PC-9 (cell line): ENCODE measurements around the gene SRSF3.

Experiments
- EZH2 ChIP-seq: fragments of 200-600 bp; sonication (generic); IDR thresholded peaks from 2 replicates; pipeline ENCODE4 v1.8.0; 2017; ENCODE audit warnings: antibody characterized with exemption, low read depth
- TF ChIP-seq, protein P1 (sequence below): fragments of 200-600 bp; sonication (generic); conservative IDR thresholded peaks from 2 replicates; pipeline ENCODE4 v1.6.1; 2017; ENCODE audit warnings: mixed run types, antibody characterized with exemption, mild to moderate bottlenecking, moderate library complexity

DNA sequence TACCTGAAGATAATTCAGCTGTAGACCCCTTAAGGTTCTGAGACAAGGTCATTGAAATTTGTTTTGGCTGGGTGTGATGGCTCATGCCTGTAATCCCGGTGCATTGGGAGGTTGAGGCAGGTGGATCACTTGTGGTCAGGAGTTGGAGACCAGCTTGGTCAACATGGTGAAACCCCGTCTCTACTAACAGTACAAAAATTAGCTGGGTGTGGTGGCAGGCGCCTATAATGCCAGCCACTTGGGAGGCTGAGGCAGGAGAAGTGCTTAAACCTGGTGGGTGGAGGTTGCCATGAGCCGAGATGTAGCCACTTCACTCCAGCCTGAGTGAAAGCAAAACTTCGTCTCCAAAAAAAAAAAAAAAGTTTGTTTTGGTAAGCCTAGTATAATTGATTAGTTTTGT is 11.0 kb downstream of the SRSF3 start:
- TF ChIP-seq, protein P1, sequence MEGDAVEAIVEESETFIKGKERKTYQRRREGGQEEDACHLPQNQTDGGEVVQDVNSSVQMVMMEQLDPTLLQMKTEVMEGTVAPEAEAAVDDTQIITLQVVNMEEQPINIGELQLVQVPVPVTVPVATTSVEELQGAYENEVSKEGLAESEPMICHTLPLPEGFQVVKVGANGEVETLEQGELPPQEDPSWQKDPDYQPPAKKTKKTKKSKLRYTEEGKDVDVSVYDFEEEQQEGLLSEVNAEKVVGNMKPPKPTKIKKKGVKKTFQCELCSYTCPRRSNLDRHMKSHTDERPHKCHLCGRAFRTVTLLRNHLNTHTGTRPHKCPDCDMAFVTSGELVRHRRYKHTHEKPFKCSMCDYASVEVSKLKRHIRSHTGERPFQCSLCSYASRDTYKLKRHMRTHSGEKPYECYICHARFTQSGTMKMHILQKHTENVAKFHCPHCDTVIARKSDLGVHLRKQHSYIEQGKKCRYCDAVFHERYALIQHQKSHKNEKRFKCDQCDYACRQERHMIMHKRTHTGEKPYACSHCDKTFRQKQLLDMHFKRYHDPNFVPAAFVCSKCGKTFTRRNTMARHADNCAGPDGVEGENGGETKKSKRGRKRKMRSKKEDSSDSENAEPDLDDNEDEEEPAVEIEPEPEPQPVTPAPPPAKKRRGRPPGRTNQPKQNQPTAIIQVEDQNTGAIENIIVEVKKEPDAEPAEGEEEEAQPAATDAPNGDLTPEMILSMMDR = no peak
- TF ChIP-seq EZH2 = no peak
